DMS79 treated with DMSO at 0.1 percent for 48 hours (cell line): ENCODE measurements around the gene JTB.
A peak's percentile ranks its signal among the peaks of the same experiment; 100 is the strongest.

Experiments
- DNase-seq: peaks from one replicate; lab custom pipeline; 2025; lab: John Stamatoyannopoulos, UW

JTB gene

DNA sequence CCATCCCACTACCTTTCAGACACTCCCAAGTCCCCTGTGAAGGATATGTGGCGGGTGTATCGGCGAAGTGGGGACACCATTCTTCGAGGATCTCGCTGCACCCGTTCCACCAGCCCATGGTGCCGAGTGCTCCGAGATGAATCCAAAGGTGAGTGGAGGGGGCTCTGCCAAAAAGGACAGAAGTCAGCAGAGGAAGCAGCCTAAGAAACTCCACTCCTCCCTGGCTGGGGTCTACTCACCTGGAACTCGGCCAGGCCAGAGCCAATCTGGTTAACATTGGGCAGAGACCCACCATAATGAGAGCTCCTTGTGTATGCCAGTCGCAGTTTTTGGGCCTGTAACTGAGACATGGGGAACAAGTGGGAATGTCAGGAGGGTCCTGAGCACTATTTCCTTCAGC, 22.6 kb downstream of the JTB start:
- DNase-seq = no peak

DNA sequence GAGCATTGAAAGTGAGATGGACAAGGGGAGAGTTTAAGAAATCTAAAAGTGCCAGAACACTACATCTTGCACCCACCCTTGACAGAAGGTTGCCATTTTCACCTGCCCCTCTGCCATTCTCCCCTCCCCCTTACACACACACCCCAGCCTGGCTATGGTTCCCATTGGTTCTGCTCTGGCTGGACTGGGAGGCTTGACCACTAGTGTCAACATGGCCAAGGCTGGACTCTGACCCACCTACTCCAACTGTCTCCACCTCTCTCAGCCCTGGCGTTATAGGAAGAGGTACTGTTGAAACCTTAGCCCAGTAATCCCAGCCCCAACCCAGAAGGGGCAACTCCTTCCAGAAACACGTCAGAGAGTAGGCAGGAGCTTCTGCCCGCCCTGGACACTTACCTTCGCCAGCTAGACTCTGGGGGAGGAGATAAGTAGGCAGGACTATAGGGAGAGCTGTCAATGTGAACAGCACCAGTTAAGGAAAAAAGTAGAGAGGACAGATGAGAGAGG, 23.6 kb downstream of the JTB start:
- no peak for DNase-seq

DNA sequence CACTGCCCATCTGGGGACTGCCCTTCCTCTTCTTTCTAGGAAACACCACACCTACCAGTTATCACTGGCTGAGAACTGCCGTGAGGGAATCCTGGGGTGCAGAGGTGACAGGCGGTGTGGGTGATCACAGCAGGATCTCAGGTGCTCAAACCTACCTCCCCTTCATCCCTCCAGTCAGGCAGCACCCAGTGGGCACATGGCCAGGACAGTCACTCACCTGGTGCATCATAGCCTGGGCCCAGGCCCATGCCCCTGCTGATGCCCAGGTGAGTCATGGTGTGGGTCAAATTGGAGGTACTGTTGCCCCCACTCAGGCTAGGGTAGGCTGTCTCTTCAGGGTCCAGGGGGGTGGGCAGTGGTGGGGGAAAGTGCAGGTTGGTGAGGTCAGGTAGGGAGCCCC, 25.7 kb downstream of the JTB start:
- DNase-seq = no peak

DNA sequence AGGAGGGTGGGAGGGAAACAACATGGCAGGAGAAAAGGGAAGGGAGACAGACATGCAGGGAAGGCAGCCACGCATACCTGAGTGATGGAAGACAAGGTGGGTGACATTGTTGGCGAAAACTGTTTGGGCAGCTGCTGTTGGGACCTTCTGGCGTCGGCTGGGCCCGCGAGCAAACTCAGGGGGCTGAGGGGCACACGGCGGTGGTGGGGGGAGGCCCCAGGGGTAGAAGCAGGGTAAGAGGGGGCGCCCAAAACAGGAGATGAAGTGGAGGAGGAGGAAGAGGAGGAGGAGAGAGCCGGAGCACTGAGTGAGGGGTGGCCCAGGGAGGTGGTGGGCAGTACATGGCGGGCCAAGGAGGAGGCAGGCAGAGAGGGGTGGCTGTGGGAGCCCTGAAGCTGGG, 26.3 kb downstream of the JTB start:
- no peak for DNase-seq

DNA sequence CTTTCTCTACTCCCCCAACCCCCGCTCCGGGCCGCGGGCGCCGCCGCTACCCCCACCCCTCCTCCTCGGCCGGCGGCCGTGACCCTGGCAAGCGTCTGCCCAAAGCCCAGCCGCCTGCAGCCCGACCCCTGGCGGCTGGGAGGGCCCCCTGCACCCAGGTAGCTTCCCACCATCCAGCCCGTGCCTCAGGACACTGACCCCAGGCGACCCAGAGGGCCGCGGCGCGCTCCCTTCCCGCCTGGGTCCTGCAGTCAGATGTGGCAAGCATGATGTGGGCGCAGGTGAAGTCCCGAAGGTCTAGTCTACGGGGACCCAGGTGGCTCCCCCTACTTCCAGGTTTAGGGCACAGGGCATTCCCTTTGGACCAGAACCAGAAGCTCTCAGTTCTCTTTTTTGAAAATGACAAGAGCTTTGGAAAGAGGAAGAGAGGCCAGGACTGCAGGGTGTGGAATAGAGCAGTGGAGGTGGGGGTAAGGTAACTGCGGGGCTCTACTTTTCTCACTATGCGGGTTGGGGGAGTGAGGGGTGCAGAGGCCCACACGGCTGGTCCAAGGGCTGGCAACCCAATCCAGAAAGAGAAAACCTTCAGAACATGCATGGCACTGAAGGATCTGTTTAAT, 30.7 kb downstream of the JTB start, which contains the start of gene DENND4B:
Gene DENND4B (minus strand): TSS at position 97 of the 620 bp plus-strand sequence. CDS start 2,344 bp downstream, outside the sequence.
- peak; percentile 28 for DNase-seq

DNA sequence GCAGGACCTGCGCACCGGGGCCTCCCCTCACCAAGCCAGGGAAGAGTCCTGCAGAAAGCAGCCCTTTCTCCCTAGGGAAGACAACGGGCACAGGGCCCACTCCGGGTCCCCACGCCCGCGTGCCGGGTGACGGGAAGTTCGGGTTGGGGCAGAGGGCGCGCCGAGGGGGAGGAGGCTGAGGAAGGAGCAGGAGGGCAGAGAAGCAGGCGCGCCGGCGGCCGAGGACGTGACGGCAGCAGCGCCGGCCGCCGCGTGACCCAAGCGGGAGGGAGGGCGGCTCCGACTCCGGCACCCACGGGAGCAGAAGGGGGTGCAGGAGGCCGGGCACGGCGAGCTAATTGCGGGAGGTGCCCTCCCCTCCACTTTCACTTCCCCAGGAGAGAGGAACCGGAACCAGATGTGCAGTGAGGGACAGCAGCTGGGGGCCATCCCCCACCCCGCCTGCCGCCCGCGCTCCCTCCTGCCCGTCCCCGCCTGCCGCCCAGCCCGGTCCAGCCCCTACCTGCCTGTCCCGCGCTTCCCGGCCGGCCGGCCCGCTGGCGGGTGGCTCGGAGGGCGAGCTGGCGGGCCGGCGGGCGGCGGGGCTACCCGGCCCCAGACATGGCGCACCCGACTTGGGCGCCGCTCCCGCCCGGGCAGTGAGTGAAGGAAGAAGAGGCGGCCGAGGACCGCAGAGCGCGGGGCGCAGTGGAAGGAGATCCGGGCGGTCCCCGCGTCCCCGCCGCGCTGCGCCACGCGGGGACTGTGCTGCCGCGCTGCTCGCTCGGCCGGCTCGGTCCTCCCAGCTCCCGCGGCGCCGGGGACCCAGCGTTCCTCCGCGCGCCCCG, 31.5 kb downstream of the JTB start:
- DNase-seq = peak; percentile 31

DNA sequence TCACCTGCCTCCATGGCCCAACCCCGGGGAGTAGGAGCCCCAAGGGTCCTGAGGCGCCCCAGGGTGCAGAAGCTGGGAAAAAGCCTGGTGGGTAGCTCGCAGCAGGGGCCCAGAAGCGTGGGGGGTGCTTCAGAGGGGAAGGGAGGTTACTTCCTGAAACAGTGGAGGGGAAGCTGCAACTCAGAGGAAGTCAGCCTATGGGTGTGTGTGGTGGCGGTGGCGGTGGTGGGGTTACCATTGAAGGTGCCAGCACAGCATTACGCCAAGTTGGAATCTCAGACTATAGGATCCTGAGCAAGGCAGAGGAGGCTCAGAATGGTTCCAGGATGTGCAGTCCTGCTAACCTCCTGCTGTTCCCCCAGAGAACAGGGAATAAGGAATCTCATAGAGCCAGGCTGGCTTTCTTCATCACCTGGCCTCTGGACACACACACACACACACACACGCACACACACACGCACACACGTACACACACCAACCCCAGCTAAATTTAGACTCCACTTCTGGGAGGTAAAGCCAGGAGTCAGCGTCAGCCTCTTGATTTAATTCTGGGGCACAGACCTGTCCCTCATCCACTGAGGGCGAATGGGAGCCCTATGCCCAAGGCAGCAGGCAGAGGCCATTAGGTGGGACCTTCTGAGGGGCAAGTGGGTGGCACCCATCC, 32.2 kb downstream of the JTB start:
- no peak for DNase-seq

DNA sequence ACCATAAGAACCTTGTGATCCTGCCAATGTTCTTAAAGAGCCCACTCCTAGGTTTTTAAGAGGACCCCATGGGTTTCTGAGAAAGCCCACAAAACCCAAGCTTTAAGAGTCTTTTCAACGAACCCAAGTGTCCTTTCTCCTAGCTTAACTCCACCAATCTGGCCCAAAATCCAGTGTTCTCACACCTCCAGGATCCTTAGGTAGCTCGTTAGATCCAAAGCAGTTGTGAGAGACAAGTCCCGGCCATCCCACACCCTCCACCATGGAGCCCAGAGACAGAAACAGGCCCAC, 32.7 kb downstream of the JTB start:
- DNase-seq = no peak

DNA sequence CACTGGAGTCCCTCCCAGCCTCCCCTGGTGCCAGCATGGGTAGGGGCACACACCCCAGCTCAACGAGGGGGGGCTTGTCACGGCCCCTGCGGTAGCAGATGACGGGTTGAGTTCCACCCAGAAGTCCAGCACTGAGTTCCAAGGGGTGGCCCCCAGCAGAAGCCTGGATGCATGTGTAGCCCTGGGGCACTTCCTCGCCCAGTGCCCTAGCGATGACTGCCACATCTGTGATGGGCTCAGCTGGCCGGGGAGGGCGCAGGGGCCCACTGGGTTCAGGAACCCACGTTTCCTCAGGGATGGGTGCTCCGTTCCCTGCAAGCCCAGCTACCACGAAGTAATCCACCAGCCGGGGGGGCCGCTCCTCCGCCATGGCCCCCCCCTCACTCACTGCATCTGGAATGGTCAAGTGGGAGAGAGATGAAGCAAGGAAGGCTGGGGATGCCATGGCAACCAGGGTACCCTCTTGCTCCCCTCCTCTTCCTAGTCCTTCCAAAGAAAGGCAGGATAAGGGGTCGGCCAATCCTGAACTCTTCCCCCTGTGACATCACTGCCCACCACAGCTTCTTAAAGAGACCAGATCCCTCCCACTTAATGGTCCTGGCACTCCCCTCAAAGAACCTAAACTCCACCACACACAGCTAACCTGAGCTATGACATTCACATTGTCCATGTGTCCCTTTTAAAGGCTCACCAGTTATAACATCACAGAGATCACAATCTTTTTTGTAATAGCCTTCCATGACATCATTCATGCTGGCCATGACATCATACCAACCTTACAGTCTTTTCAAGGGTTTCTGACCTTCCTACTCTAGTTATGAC, 33.3 kb downstream of the JTB start:
- DNase-seq = no peak

DNA sequence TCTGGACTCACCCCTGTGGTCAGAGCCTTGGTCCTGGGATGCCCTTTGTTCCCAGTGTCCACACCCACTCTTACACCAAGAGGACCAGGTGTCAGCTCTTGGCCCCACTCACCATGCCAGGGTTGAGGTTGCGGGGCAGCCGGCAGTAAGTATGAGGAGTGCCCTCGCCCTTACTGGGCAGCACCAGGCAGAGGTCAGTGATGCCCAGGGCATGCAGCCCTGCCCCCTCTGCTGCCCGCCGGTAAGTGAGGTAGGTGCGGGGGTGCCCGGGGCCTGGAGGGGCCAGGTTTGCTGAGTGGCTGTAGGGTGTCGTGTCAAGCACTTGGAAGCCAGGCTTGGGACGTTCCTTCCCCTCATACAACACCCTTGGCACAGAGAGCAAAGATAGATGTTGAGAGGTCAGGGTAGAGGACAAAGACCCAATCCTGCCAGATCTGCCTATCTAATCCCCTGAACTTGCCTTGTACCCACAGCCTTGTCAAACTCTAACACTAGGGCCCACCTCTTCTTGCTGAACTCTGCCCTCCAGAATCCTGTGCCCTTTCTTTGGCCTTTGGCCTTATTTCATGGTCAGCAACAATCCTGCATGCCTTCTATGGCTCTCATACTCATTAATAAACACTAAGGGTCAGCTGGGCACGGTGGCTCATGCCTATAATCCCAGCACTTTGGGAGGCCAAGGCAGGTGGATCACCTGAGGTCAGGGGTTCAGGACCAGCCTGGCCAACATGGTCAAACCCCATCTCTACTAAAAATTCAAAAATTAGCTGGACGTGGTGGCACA, 34.5 kb downstream of the JTB start:
- no peak for DNase-seq

DNA sequence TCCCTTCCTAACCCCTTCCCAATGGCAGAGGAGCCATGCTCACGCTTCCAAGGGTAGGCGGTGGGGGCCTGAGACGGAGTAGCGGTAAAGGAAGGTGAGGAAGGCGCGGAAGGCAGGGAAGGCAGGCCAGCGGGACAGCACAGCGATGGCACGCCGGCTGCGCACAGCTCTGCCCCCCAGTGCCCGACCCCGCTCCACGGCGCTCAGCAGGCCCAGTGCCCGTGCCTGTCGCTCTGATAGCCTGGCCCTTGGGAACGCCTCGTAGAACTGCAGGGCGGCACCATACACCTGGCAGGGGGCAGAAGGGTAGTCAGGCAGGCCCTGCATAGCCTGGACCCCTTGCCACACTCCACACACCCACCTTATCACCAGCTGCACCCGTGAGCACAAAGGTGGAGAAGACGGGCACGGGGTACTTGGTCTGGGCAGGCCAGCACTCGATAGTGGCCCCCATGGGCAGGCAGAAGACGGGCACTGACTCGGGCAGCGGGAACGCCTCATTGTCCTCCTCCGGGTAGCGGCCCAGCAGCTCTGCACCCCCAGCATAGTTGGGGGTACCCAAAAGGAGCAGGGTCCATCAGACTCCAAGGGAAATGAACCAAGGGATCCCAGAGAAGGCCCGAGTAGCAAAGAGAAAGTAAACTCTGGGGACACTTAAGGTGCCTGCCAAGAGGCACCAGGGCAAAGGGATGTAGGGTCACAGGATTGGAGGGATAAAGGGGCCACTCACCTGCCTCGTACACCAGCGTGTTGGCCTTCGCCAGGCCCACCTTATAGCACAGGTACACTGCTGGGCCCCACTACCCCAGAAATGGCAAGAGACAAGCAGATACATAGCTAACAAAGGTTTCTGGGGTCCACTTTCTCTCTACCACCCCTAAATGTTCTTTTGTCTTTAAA, 35.4 kb downstream of the JTB start:
- no peak for DNase-seq

DNA sequence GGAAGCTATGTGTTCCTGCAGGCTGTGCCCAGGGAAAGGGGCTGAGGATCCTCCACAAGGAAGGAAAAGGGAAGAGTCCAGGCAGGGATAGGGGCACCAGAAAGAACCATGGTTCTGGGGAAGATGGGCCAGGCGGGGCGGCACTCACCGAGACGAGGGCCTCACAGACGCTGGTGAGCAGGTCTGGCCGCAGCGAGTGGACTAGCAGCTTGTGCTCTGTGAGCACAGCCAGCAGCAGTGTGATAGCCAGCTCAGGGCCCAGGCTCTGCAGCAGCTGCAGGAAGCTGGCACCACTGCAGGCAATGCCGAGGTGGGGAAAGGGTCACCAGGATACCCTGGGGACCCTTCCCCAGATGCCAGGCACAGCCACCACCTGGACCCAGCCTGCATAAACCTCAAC, 36.7 kb downstream of the JTB start:
- no peak for DNase-seq

DNA sequence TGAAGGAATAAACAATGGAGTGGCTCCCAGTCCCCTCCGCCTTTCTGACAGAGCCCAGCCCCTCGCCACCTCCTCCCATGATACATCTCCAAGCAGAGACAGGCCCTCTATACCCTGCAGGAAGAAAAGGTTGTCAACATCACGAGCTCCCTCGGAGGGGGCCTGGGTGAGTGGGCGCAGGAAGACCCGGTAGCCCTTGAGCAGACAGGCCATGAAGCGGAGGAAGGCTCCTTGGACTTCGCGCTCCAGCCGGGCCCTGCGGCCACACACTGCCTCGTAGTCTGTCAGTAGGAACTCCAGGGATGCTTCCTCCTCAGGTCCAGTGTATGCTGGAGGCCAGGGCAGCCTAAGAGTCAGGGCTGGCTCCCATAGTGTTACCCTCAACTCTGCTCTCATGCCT, 38.0 kb downstream of the JTB start:
- DNase-seq = no peak

DNA sequence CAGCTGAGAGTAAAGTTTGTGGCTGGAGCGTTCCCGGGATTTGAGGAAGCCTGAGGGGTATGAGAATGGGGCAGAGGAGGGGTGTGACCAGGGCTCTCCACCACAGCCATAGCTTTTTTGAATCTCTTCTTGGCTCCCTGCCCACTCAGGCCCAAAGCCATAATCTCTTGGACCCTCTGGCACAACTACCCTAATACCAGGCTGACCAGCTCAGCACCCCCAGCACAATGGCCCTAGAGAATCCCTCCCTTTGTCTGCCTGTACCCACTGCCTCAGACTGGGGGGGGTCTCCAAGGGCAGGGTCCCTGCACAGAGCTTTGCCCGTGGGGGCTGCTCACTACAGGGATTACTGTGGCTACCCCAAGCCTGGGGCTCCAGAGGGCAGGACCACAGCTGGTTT, 38.5 kb downstream of the JTB start:
- DNase-seq = no peak

DNA sequence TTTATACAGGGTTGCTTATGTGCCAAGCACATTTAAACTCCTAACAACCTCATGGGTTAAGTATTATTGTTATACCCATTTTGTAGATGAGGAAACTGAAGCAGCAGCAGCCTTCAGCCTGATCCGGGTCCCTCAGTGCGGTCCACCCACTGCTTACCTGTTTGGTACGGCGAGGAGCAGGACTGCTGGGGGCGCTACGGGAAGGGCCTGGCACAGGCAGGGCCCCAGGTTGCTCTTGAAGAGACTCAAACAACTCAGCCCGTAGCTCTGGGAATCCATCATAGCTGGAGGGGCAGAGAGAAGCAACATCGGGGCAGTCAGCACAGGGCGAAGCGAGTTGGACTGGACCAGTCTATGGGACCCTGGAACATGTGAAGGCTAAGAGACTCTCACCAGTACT, 40.1 kb downstream of the JTB start:
- no peak for DNase-seq

DNA sequence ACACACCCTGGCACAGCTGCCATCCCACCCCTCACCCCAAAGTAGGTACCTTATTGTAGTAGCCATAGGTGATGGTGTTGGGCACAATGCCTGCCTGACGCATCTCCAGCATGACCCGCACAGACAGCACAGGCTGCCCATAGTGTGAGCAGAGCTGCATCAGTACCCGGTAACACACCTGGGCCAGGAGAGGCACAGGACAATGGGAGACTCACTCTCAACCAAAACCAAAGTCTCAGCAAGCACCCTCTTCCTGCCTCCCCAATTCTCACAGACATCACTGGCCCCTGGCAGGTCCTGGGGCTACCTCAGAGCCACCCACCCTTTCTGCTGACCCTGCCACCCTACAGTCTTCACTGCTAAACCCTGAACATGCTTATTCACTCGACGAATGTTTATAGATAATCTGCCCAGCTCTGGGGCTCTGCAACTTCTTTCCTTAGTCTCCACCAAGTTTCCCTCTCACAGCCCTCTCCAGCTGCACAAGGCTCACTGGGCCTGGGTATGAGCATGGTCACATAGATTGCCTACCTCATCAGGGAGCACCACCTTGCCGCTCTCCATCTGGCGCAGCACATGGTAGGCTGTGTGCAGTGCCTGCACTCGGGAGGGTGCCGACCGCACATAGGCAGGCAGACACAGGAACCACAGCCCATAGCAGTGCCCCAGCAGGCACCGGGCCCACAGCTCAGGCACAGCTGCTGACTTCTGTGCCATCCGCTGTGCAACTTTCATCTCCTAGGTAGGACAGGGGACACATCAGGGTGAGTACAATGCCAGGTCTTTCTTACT, 41.3 kb downstream of the JTB start:
- DNase-seq = no peak

DNA sequence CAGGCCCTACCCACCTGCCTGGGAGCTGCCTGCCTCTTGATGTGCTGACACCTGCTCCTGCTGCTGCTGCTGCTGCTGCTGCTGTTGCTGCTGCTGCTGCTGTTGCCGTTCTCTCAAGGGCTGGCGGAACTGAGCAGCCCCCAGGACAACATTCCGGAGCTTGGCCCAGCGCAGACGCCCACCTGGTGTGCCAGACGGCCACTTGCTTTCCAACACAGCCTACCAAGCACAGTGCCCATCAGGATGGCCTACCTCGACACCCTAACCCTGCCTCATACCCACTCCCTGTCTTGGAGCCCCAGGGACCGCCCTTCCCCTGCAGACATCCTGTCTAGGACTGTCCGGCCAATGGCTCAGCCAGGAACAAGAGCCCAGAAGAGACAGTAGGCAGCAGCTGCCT, 42.7 kb downstream of the JTB start:
- DNase-seq = no peak

DNA sequence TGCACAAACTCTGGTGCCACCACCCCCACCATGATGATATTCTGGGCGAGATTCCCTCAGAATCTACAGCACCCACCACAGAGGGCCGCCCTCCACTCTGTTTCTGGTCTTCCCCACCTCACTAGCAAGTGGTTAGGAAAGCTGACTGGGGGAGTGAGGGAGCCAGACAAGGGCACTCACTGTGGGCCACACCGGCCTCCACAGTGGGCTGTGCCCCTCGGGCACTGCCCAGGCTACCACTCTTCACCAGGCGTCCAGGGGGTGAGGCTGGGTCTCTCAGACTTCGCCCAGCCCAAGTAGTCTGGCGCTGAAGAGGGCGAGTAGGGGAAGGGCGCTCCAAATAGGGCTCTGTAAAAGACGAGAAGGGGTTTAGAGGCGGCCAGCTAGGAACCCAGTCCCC, 43.5 kb downstream of the JTB start:
- DNase-seq = no peak

DNA sequence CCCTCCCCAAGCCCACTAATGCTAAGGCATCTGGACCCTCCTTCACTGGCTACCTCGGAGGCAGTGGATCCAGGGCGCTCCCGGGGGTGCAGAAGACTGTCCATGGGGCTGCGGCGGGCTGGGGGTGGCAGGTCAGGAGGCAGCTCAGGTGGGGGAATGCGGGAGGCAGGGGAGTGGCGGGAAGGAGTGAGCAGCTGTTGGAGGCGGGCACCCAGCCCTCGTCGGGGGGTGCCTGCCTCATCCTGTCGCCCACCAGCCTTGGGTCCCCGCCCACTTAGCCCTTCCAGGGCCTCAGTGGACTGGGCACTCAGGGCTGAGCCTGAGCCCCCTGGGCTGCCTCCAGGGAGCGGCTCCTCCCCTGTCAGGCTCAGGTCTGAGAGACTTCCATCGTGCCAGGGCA, 44.0 kb downstream of the JTB start:
- DNase-seq = no peak
